ENCODE data around the gene ERBB2.

ERBB2 gene

DNA sequence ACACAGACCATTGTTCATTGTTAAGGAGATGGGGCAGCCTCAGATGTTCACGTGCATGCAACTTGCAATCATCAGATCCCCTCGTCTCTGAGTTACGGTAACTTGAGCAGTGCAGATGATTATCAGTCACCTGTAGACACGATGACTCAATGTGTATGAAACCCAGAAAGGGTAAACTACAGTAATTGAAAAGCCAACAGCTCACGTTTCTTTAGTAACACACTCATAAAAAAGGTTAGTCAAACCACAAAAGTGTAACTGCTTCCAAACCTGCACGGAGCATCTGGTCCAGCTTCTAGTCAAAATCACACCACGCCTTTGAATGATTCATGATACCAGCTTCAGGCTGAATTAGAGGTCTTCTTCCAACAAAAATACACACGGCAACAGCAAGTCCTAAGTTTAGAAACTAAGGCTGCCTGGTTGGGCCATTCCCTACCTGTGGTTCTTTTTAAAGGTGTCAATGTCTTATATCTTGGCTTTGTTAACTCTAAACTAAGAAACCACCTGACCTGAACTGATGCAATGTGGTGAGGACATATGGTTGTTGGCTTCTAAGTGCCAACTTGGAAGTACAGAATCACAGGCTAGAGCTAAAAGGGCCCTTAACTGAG, 70.2 kb downstream of the ERBB2 start:
- DNase-seq, result peak; percentile 41

DNA sequence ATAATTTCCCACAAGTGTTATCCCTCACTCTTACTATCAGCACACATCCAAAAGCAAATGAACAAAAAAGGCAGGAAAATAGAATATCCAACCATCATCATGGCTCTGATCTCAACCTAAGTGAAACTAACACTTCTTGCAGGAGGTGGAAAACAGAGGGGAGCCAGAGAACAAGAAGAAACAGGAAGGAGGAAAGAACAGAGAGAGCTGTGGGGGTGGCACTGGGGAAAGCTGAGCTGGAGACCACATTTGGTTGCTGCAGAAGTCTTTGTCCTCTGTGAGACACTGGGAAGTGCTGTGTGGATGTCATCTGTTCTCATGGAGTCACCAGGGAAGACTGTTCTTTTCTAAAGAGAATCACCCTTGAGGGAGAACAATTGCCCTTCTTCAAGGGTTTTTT, 72.6 kb downstream of the ERBB2 start:
- no peak for DNase-seq

DNA sequence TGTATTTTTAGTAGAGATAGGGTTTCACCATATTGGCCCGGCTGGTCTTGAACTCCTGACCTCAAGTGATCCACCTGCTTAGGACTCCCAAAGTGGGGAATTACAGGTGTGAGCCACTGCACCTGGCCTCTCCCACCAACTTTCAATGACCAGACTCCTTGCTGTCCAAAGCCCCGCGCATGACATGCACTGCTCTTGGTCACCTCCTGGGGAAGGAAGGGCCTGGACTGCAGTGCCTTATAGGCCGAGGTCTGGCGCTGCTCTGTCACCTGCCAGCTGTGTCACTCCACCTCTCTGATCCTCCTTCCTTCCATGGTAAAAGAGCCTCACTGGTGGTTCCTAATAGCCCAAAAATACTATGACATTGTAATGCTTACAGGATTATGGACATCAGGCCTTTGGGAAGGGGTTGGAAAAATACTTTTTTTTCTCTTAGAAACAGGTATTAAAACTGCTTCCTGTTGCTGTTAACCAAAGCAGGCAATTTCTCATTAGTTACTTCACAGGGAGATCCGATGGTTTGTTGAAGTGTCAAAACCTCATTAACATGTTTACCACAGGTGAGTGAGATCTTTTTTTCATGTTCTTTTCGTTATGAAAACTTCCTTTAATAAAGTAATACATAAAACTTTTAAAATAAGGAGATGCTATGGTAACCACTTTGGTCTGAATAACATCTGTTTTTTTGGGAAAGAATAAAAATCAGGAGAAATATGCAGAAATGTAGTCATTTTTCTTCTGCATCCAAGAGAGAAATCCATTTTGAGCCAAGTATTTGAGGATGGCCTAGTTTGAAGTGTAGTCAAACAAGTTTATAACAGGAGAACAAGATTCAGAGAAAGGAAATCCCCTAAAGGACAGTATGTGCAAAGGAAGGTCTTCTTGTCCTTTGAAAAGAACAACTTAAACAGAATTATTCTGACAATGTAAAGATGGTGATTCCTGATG, 73.4 kb downstream of the ERBB2 start:
- no peak for DNase-seq

- no peak for DNase-seq
Measured at GRCh38 chr17:39774047-39774446, 74.2 kb downstream of the ERBB2 start.

- DNase-seq, result no peak
Measured at GRCh38 chr17:39775031-39775430, 75.2 kb downstream of the ERBB2 start.

- DNase-seq, result no peak
Measured at GRCh38 chr17:39776252-39776651, 76.4 kb downstream of the ERBB2 start.

- DNase-seq, result no peak
Measured at GRCh38 chr17:39777534-39778365, 77.9 kb downstream of the ERBB2 start.

Data from activated T-cell treated with anti-CD3 and anti-CD28 coated beads for 4 hours (primary cell).